ENCODE measurements around the gene COL23A1.

DNA sequence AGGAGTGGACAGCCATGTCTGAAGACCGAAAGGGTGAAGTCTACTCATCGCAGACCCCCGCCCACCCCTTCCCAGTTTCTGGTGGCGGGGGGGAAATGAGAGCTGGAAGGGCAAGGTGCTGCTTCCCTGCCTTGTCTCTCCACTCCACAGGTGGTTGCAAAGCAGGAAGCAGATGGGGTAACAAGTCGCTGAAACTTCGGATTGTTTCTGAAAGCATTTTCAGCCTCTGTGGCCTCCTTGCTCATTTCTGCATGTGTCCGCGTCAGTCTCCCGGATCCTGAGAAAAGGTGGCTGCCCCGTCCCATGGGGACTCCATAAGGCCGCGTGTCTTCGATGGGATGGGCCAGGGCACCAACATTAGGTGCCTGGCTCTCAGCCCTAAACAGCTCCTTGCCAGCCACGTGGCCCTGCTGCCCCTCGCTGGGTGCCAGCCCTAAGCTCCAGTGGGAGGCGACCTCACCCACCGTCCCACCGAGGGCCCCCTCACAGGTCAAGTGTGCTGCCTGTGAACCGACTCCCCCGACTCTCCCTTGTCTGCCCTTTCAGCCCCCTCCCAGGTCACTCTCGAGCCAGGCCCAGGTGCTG is 358.6 kb downstream of the COL23A1 start:
- TF ChIP-seq GATA3 (IDR thresholded peaks at IDR 0.05; ENCODE audit: low read depth, low read length): no peak
- TF ChIP-seq GATA2 (IDR thresholded peaks at IDR 0.05; ENCODE audit: low read depth, low read length): no peak

Measured in SH-SY5Y (cell line).